H1 (cell line): ENCODE results near the gene PLCL2. TPM values are rescaled to one million over a fixed set of nuclear protein-coding genes. Genes with fewer than 3 reads are reported as not detected.

Source experiments
- CTCF ChIA-PET: fragments of 300-600 bp; sonication (Branson Sonifier 250); formaldehyde crosslinking; loops from one replicate; lab custom pipeline; 2021; ENCODE audit not compliant: partially characterized antibody; lab: Charles Lee
- POLR2A ChIA-PET: fragments of 300-600 bp; sonication (Branson Sonifier 250); formaldehyde crosslinking; loops from one replicate; lab custom pipeline; 2021; ENCODE audit warnings: inconsistent platforms; ENCODE audit not compliant: partially characterized antibody; lab: Charles Lee
- DNase-seq, 2 experiments: peaks; one replicate each; pipeline versions ENCODE4 v3.0.0 to v3.0.0-alpha.2; 2010 to 2022; ENCODE audit warnings: low spot score in 2 of 2, low read depth in 1 of 2, mixed read lengths in 1 of 2
- FAIRE-seq: peaks from 2 replicates; lab custom pipeline; 2011; peaks lifted over from hg19 to GRCh38; lab: Jason Lieb, UNC
- H2AFZ ChIP-seq: 2 replicates; pipeline ENCODE4 v1.8.1; 2012; ENCODE audit warnings: low read length, inconsistent platforms
- H2AK5ac ChIP-seq: 2 replicates; pipeline ENCODE4 v1.6.1; 2013; ENCODE audit warnings: low read depth, low read length
- H2BK120ac ChIP-seq: replicated peaks from 2 replicates; pipeline ENCODE3; 2013; ENCODE audit warnings: low read depth, low read length, inconsistent platforms
- H2BK12ac ChIP-seq: 2 replicates; pipeline ENCODE4 v1.6.1; 2013; ENCODE audit warnings: low read depth, low read length
- H2BK15ac ChIP-seq: 2 replicates; pipeline ENCODE4 v1.6.1; 2013; ENCODE audit warnings: low read length
- H2BK20ac ChIP-seq: 2 replicates; pipeline ENCODE4 v1.6.1; 2013; ENCODE audit warnings: low read length
- H2BK5ac ChIP-seq: 2 replicates; pipeline ENCODE4 v1.6.1; 2013; ENCODE audit warnings: low read depth, low read length
- H3K14ac ChIP-seq: 2 replicates; pipeline ENCODE4 v1.6.1; 2013; ENCODE audit warnings: inconsistent platforms; ENCODE audit not compliant: insufficient read length
- H3K18ac ChIP-seq: 2 replicates; pipeline ENCODE4 v1.6.1; 2013; ENCODE audit warnings: low read length; ENCODE audit errors: extremely low read depth
- H3K23ac ChIP-seq: 2 replicates; pipeline ENCODE4 v1.6.1; 2013; ENCODE audit warnings: inconsistent platforms; ENCODE audit not compliant: insufficient read length
- H3K23me2 ChIP-seq: 2 replicates; pipeline ENCODE4 v1.6.1; 2013; ENCODE audit warnings: low read depth, low read length
- H3K27ac ChIP-seq: 2 replicates; pipeline ENCODE4 v1.6.1; 2011; ENCODE audit warnings: low read depth, low read length, inconsistent platforms
- H3K27me3 ChIP-seq, 4 experiments: replicated peaks in 1 of 4; 1 replicate in 1 of 4; 2 replicates in 3 of 4; pipeline versions ENCODE4 v1.6.1 to v1.8.1; 2011 to 2013; ENCODE audit warnings: low read length in 3 of 4, mild to moderate bottlenecking in 3 of 4, inconsistent platforms in 2 of 4, mixed read lengths in 2 of 4, moderate library complexity in 1 of 4; ENCODE audit not compliant: control insufficient read depth in 3 of 4, insufficient read depth in 3 of 4; ENCODE audit errors: extremely low read depth in 1 of 4
- H3K36me3 ChIP-seq, 4 experiments: 2 replicates each; pipeline versions ENCODE4 v1.6.1 to v1.8.1; 2011 to 2013; ENCODE audit warnings: mild to moderate bottlenecking in 4 of 4, low read length in 3 of 4, moderate library complexity in 2 of 4, control low read depth in 1 of 4, inconsistent platforms in 1 of 4; ENCODE audit not compliant: insufficient read depth in 4 of 4, control insufficient read depth in 2 of 4
- H3K4ac ChIP-seq: replicated peaks from 2 replicates; pipeline ENCODE3; 2013; ENCODE audit warnings: low read length, low read depth, mixed read lengths, inconsistent platforms; ENCODE audit not compliant: insufficient read length
- H3K4me1 ChIP-seq, 4 experiments: replicated peaks in 1 of 4; 1 replicate in 1 of 4; 2 replicates in 3 of 4; pipeline versions ENCODE4 v1.6.1 to v1.8.1; 2011 to 2013; ENCODE audit warnings: low read length in 3 of 4, inconsistent platforms in 2 of 4, mixed read lengths in 1 of 4; ENCODE audit not compliant: insufficient read depth in 4 of 4, control insufficient read depth in 3 of 4
- H3K4me2 ChIP-seq, 2 experiments: 2 replicates each; pipeline versions ENCODE4 v1.6.1 to v1.8.1; 2011 to 2013; ENCODE audit warnings: low read depth in 2 of 2, low read length in 2 of 2, control low read depth in 1 of 2, inconsistent platforms in 1 of 2, mild to moderate bottlenecking in 1 of 2; ENCODE audit not compliant: insufficient read depth in 1 of 2
- H3K4me3 ChIP-seq, 4 experiments: fragments of 200-600, 300-600 bp in 1 of 4; sonication (generic), shearing (Covaris generic), sonication (Bioruptor Twin) in 1 of 4; 2 replicates each; pipeline versions ENCODE4 v1.5.1 to v1.8.1; 2011 to 2016; ENCODE audit warnings: low read length in 4 of 4, low read depth in 3 of 4, control low read depth in 2 of 4, inconsistent platforms in 2 of 4, mild to moderate bottlenecking in 2 of 4, mixed read lengths in 1 of 4, moderate library complexity in 1 of 4; ENCODE audit not compliant: insufficient read depth in 2 of 4; ENCODE audit errors: extremely low read depth in 1 of 4
- H3K56ac ChIP-seq: replicated peaks from 2 replicates; pipeline ENCODE3; 2013; ENCODE audit warnings: low read depth, mild to moderate bottlenecking, mixed read lengths, low read length, inconsistent platforms; ENCODE audit not compliant: insufficient read length
- H3K79me1 ChIP-seq: 2 replicates; pipeline ENCODE4 v1.6.1; 2013; ENCODE audit warnings: low read depth, low read length, control low read depth
- H3K79me2 ChIP-seq, 2 experiments: 2 replicates each; pipeline versions ENCODE4 v1.6.1 to v1.8.1; 2012 to 2013; ENCODE audit warnings: low read length in 2 of 2, mild to moderate bottlenecking in 2 of 2, inconsistent platforms in 1 of 2; ENCODE audit not compliant: insufficient read depth in 2 of 2, control insufficient read depth in 1 of 2
- H3K9ac ChIP-seq, 4 experiments: replicated peaks in 1 of 4; 1 replicate in 1 of 4; 2 replicates in 3 of 4; pipeline versions ENCODE4 v1.6.1 to v1.8.1; 2011 to 2013; ENCODE audit warnings: low read depth in 3 of 4, low read length in 3 of 4, control low read depth in 2 of 4, mild to moderate bottlenecking in 2 of 4, moderate library complexity in 2 of 4, inconsistent platforms in 1 of 4; ENCODE audit errors: extremely low read depth in 1 of 4
- H3K9me3 ChIP-seq, 2 experiments: 2 replicates each; pipeline versions ENCODE4 v1.6.1 to v1.8.1; 2012 to 2013; ENCODE audit warnings: mild to moderate bottlenecking in 2 of 2, moderate library complexity in 2 of 2, control low read depth in 1 of 2, inconsistent platforms in 1 of 2, low read depth in 1 of 2, low read length in 1 of 2, mixed read lengths in 1 of 2; ENCODE audit not compliant: insufficient read depth in 2 of 2
- H4K20me1 ChIP-seq, 2 experiments: replicated peaks in 1 of 2; 2 replicates each; pipeline versions ENCODE3 to v1.8.1; 2011 to 2013; ENCODE audit warnings: inconsistent platforms in 2 of 2, low read length in 2 of 2, mild to moderate bottlenecking in 1 of 2; ENCODE audit not compliant: insufficient read depth in 2 of 2, control insufficient read depth in 1 of 2
- H4K5ac ChIP-seq: 2 replicates; pipeline ENCODE4 v1.6.1; 2013; ENCODE audit warnings: low read length, low read depth, mixed read lengths, inconsistent platforms; ENCODE audit not compliant: insufficient read length
- H4K8ac ChIP-seq: 2 replicates; pipeline ENCODE4 v1.8.0; 2013; ENCODE audit warnings: mild to moderate bottlenecking, moderate library complexity, low read length, inconsistent platforms; ENCODE audit not compliant: insufficient read depth; ENCODE audit errors: extremely low read depth
- H4K91ac ChIP-seq: replicated peaks from 2 replicates; pipeline ENCODE3; 2013; ENCODE audit warnings: low read length, mixed read lengths, inconsistent platforms; ENCODE audit not compliant: insufficient read length
- ASH2L ChIP-seq: fragments of 200-600, 300-600 bp; sonication (generic); IDR thresholded peaks from one replicate; pipeline ENCODE4 v1.7.1; 2017; ENCODE audit warnings: low read length
- CBX8 ChIP-seq: fragments of 300-800, 300-1000 bp; sonication (generic); IDR thresholded peaks from 2 replicates; pipeline ENCODE4 v1.7.1; 2016; ENCODE audit warnings: low read depth, low read length, borderline replicate concordance
- CHD1 ChIP-seq: IDR thresholded peaks from 2 replicates; pipeline ENCODE4 v1.6.1; 2012; ENCODE audit warnings: low read depth, low read length, improper control_type of control experiment
- EZH2 ChIP-seq: fragments of 200-600 bp; sonication (generic); IDR thresholded peaks from 2 replicates; pipeline ENCODE4 v1.7.1; 2012; ENCODE audit warnings: low read depth, mild to moderate bottlenecking, moderate library complexity, low read length, inconsistent platforms; ENCODE audit not compliant: severe bottlenecking
- FOSL1 ChIP-seq: IDR thresholded peaks from 2 replicates; pipeline ENCODE4 v1.6.1; 2011; ENCODE audit warnings: mild to moderate bottlenecking, low read depth, low read length, moderate library complexity; ENCODE audit not compliant: insufficient read depth
- HDAC2 ChIP-seq, 2 experiments: fragments of 300-600 bp in 1 of 2; sonication (generic) in 1 of 2; IDR thresholded peaks; 2 replicates each; pipeline ENCODE4 v1.6.1; 2011 to 2012; ENCODE audit warnings: low read depth in 2 of 2, low read length in 2 of 2, mild to moderate bottlenecking in 2 of 2, moderate library complexity in 2 of 2, borderline replicate concordance in 1 of 2, inconsistent platforms in 1 of 2
- NANOG ChIP-seq: IDR thresholded peaks from 2 replicates; pipeline ENCODE4 v1.6.1; 2011; ENCODE audit warnings: low read length, low read depth, mild to moderate bottlenecking, inconsistent platforms; ENCODE audit not compliant: insufficient read depth, poor library complexity, severe bottlenecking
- NRF1 ChIP-seq: IDR thresholded peaks from 2 replicates; pipeline ENCODE4 v1.6.1; 2011; ENCODE audit warnings: mild to moderate bottlenecking, low read depth, low read length, improper control_type of control experiment
- POLR2AphosphoS5 ChIP-seq: IDR thresholded peaks from 2 replicates; pipeline ENCODE4 v1.6.1; 2011; ENCODE audit warnings: low read depth, low read length
- RAD21 ChIP-seq, 2 experiments: IDR thresholded peaks in 1 of 2; conservative IDR thresholded peaks in 1 of 2; 2 replicates each; pipeline ENCODE4 v1.6.1; 2011; ENCODE audit warnings: low read depth in 2 of 2, low read length in 2 of 2, improper control_type of control experiment in 1 of 2, inconsistent platforms in 1 of 2, mild to moderate bottlenecking in 1 of 2, moderate library complexity in 1 of 2
- RNF2 ChIP-seq: fragments of 200-900, 300-1000 bp; sonication (generic); IDR thresholded peaks from 2 replicates; pipeline ENCODE4 v1.7.1; 2016; ENCODE audit warnings: borderline replicate concordance, low read depth, mild to moderate bottlenecking, antibody characterized with exemption, low read length; ENCODE audit not compliant: poor library complexity, severe bottlenecking; ENCODE audit errors: missing control alignments
- SP2 ChIP-seq: IDR thresholded peaks from 2 replicates; pipeline ENCODE4 v1.6.1; 2012; ENCODE audit warnings: mild to moderate bottlenecking, low read length, inconsistent platforms
- TBP ChIP-seq: IDR thresholded peaks from 2 replicates; pipeline ENCODE4 v1.6.1; 2011; ENCODE audit warnings: low read depth, low read length, improper control_type of control experiment
- TCF12 ChIP-seq: IDR thresholded peaks from 2 replicates; pipeline ENCODE4 v1.6.1; 2011; ENCODE audit warnings: low read depth, mild to moderate bottlenecking, low read length
- YY1 ChIP-seq: IDR thresholded peaks from 2 replicates; pipeline ENCODE4 v1.6.1; 2011; ENCODE audit warnings: low read depth, mild to moderate bottlenecking, low read length
- WGBS, 2 experiments: shearing (Covaris generic) in 1 of 2; methylation state at CpG; one replicate each; pipeline versions ENCODE4 v1.1.6 to v1.1.7; 2013 to 2015; ENCODE audit warnings: low lambda C conversion rate in 2 of 2, mixed read lengths in 2 of 2, inconsistent platforms in 1 of 2, low coverage in 1 of 2, missing lambda C conversion rate in 1 of 2; ENCODE audit not compliant: insufficient replicate concordance in 2 of 2, insufficient coverage in 1 of 2, insufficient read length in 1 of 2; ENCODE audit errors: extremely low coverage in 1 of 2, missing lambda C conversion rate in 1 of 2; 5-methylcytosine and 5-hydroxymethylcytosine counted together
- polyA plus RNA-seq, 7 experiments: library from polyadenylated mRNA; depleted of rRNA in 3 of 7; stranded (reverse) in 5 of 7; unstranded in 2 of 7; fragments of >200 nt in 5 of 7; fragments of 200-250 nt in 2 of 7; gene quantifications; 1 replicate in 5 of 7; 2 replicates in 1 of 7; 4 replicates in 1 of 7; pipeline versions ENCODE4 v1.2.1 to v1.2.3, GENCODE V29; 2011 to 2013; ENCODE audit warnings: missing spikeins in 2 of 7, mixed read lengths in 2 of 7
- total RNA-seq: library from RNA; stranded (reverse); fragmentation: NEBNext Ultra II Directional; extraction: Animal tissue kit (Norgen Biotek cat#: 25700); gene quantifications from 2 replicates; pipeline ENCODE4 v1.2.1, GENCODE V29; 2021

PLCL2 gene
- total and polyA plus RNA-seq, 2 of the 8 experiments (the other 6 are each of a cell fraction or from before 2014, with no cell fraction given): 3.5 to 6.8 TPM

GRCh38 chr3:17121336-17121735 is 236.6 kb downstream of the PLCL2 start:
- Histone ChIP-seq H2BK12ac (no peak overlapping the region), H3K18ac (no peak overlapping the region), H3K36me3 (no peaks in the 10 kb centered on the region), H3K4me1 (no peaks in the 10 kb centered on the region), H2BK15ac (no peak overlapping the region), H4K5ac (no peak overlapping the region), H4K20me1 (no peaks in the 10 kb centered on the region), H2BK120ac (no peak overlapping the region), H3K9ac (no peak overlapping the region), H3K23ac (no peak overlapping the region), H2AFZ (no peak overlapping the region), H3K79me2 (no peaks in the 10 kb centered on the region), H4K8ac (no peak overlapping the region), H3K4ac (no peak overlapping the region), H3K27ac (no peak overlapping the region), H3K9me3 (no peaks in the 10 kb centered on the region), H2BK5ac (no peak overlapping the region), H3K27me3 (no peaks in the 10 kb centered on the region), H3K14ac (no peak overlapping the region), H2BK20ac (no peak overlapping the region), H3K4me3 (no peak overlapping the region), H3K56ac (no peak overlapping the region), H3K23me2 (no peaks in the 10 kb centered on the region), H4K91ac (no peak overlapping the region), H3K79me1 (no peaks in the 10 kb centered on the region), H3K4me2 (no peak overlapping the region), H2AK5ac (no peak overlapping the region)
- DNase-seq (no peak), FAIRE-seq (no peak)
- WGBS, 2 experiments: 78% methylated on average over 2 of the region's 2 CpGs; no CpG with 5 or more reads in 1 of the 2 experiments
- ChIA-PET CTCF (no interaction called here), POLR2A (no interaction called here)
- no peak for TF ChIP-seq NANOG
- TF ChIP-seq SP2: no peak
- no peak for TF ChIP-seq EZH2
- TF ChIP-seq NRF1: no peak
- no peak for TF ChIP-seq POLR2AphosphoS5
- no peak for TF ChIP-seq ASH2L
- TF ChIP-seq HDAC2 (IDR thresholded peaks at IDR 0.05; ENCODE audit: borderline replicate concordance in 1 of 2, low read depth in 2 of 2, low read length in 2 of 2): no peak
- TF ChIP-seq RAD21 (IDR thresholded peaks at IDR 0.05 in 1 of 2, conservative IDR thresholded peaks at IDR 0.05 in 1 of 2; ENCODE audit: low read depth in 2 of 2, low read length in 2 of 2): no peak
- TF ChIP-seq TBP: no peak
- TF ChIP-seq CBX8: no peak
- TF ChIP-seq FOSL1: no peak
- no peak for TF ChIP-seq RNF2
- no peak for TF ChIP-seq CHD1
- no peak for TF ChIP-seq YY1
- no peak for TF ChIP-seq TCF12
